GM21825 (cell line): Measurements from ENCODE around the gene ZNF468.
A peak's percentile ranks its signal among the peaks of the same experiment; 100 is the strongest.
"Not testable (repeated sequence)": the region's sequence is repeated elsewhere in the genome, so short reads cannot be mapped to it uniquely, and the experiment has no call there.

Experiments
- ATAC-seq: cut with Tn5 transposase; IDR thresholded peaks from one replicate; pipeline ENCODE4 v1.9.1; 2021; ENCODE audit warnings: mild to moderate bottlenecking, moderate library complexity; ENCODE audit not compliant: unreplicated experiment

The ZNF468 gene

DNA sequence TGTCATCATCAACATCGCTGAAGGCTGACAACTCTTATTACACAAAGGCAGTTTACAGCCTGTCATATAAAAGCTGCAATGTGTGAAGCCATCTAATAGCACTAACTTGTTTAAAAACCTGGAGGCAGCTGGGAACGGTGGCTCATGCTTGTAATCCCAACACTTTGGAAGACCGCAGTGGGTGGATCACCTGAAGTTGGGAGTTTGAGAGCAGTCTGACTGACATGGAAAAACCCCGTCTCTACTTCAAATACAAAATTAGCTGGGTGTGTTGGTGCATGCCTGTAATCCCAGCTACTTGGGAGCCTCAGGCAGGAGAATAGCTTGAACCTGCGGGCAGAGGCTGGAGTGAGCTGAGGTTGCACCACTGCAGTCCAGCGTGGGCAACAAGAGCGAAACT, 27.6 kb downstream of the ZNF468 start:
- ATAC-seq = not testable (repeated sequence)

DNA sequence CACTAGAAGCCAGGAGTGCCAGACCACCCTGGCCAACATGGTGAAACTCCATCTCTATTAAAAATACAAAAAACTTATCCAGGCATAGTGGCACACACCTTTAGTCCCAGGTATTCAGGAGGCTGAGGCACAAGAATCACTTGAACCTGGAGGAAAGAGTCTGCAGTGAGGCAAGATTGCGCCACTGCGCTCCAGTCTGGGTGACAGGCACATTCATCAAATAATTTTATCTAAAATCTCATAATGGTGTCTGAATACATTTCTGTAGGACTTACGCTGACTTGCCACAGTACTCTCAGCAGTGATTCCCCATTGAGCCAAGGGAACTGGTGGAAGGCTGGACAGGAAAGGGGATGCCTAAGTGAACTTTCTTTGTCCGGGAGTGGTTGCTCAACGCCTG, 31.7 kb downstream of the ZNF468 start:
- ATAC-seq = no peak

GRCh38 chr19:52823676-52824075, 33.7 kb downstream of the ZNF468 start:
- ATAC-seq = no peak

GRCh38 chr19:52821204-52821960, 36.0 kb downstream of the ZNF468 start, which contains the start of gene ZNF28:
TSS of gene ZNF28 (minus strand) at chr19:52821633. CDS start at chr19:52817958, 3,675 bp downstream.
- ATAC-seq = peak; percentile 98

DNA sequence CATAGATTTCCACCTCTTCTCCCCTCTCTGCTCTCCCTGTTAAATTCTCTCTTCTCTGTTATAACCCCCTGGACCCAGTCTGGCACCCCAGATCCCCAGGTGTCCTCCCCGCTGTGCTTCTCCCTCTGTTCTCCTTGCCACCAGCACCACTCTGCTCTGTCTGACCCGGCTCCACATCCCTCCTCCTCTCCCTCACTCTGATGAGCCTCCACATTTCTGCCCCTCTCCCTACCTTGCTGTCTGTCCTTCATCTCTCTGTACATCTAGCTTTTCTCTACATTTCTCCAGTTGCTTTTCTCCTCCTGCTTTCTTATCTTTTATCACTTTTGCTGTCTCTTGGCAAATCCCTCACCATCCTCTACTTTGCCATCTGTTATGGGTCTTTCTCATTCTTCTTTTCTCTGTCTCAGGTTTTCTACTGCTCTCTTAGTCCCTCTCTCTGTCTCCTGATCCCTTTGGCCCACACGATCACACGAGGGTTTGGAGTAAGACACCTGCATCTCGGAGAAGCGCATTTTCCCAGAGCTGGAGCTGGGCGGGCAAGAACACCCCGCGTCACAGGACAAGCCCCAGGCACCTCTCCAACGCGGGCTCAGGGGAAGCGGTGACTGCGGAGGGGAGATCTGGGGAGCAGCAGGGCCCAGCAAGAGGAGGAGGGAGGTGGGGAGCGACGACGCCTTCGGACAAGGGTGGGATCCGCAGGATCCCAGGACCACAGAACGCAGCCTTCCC, 36.8 kb downstream of the ZNF468 start:
- ATAC-seq = peak; percentile 27

DNA sequence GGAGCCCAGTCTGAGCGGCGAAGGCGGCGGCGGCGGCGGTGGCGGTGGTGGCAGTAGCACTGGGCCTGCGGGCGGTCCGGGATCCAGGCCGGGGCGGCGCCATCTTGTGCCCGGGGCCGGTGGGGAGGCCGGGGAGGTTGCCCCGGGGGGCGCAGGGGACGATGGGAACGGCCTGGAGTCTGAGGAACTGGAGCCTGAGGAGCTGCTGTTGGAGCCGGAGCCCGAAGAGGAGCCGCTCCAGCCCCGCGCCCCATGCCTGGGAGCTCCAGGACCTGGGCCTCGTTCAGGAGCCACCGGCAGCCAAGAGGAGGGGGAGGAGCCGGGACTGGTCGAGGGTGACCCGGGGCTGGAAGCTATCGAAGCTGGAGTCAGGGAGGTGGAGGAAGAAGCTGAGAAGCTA, 47.6 kb downstream of the ZNF468 start:
- no peak for ATAC-seq

DNA sequence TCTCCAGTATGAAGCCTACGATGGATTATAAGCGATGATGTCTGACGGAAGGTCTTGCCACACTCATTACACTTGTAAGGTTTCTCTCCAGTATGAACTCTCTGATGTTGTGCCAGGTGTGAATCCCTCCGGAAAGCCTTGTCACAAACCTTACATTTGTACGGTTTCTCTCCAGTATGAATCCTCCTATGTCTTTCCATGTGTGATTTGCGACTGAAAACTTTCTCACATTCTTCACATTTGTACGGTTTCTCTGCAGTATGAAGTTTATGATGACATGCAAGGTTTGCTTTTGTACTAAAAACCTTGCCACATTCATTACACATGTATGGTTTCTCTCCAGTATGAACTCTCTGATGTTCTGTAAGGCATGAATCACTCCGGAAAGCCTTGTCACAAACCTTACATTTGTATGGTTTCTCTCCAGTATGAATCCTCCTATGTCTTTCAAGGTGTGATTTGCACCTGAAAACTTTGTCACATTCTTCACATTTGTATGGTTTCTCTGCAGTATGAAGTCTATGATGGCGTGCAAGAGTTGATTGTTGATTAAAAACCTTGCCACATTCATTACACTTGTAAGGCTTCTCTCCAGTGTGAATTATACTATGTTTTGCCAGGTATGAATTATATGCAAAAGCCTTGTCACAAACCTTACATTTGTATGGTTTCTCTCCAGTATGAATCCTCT, 57.3 kb downstream of the ZNF468 start:
- not testable (repeated sequence) for ATAC-seq

- ATAC-seq = no peak
These were observed 68.0 kb downstream of the ZNF468 start for GRCh38 chr19:52789440-52789839.
